HEK293T (cell line): ENCODE measurements around the gene ATP8A1.
"Not testable (repeated sequence)": the region's sequence is repeated elsewhere in the genome, so short reads cannot be mapped to it uniquely, and the experiment has no call there.

ENCODE experiments used
- CTCF ChIA-PET: fragments of 350-600 bp; formaldehyde crosslinking; extraction: SDS; loops from one replicate; lab custom pipeline; 2021; ENCODE audit warnings: antibody characterized with exemption, inconsistent platforms; lab: Yijun Ruan, JAX
- POLR2A ChIA-PET: fragments of 350-600 bp; formaldehyde crosslinking; extraction: SDS; loops from one replicate; lab custom pipeline; 2020; ENCODE audit warnings: antibody characterized with exemption, inconsistent platforms; lab: Yijun Ruan, JAX
- DNase-seq: peaks from one replicate; pipeline ENCODE4 v3.0.0; 2012; ENCODE audit warnings: mixed read lengths; ENCODE audit errors: extremely low spot score
- ARNT ChIP-seq: fragments of 450-650 bp; IDR thresholded peaks from 2 replicates; pipeline ENCODE4 v1.6.1; 2017; ENCODE audit warnings: mild to moderate bottlenecking
- BHLHE40 ChIP-seq: fragments of 450-650 bp; IDR thresholded peaks from 2 replicates; pipeline ENCODE4 v1.6.1; 2016; ENCODE audit warnings: mild to moderate bottlenecking, moderate library complexity, borderline replicate concordance
- CTBP1 ChIP-seq: fragments of 450-650 bp; IDR thresholded peaks from 2 replicates; pipeline ENCODE4 v1.6.1; 2016; ENCODE audit warnings: borderline replicate concordance
- ELF4 ChIP-seq: fragments of 450-650 bp; IDR thresholded peaks from 2 replicates; pipeline ENCODE4 v1.6.1; 2017; ENCODE audit warnings: antibody characterized with exemption
- FOXA1 ChIP-seq: fragments of 450-650 bp; IDR thresholded peaks from 2 replicates; pipeline ENCODE4 v1.6.1; 2016; ENCODE audit warnings: mild to moderate bottlenecking
- FOXK2 ChIP-seq: fragments of 450-650 bp; IDR thresholded peaks from 2 replicates; pipeline ENCODE4 v1.6.1; 2016; ENCODE audit warnings: mild to moderate bottlenecking
- FOXM1 ChIP-seq: fragments of 450-650 bp; IDR thresholded peaks from 2 replicates; pipeline ENCODE4 v1.6.1; 2017; ENCODE audit warnings: mild to moderate bottlenecking, borderline replicate concordance
- HDGF ChIP-seq: fragments of 450-650 bp; IDR thresholded peaks from 2 replicates; pipeline ENCODE4 v1.6.1; 2017; ENCODE audit warnings: antibody characterized with exemption, borderline replicate concordance
- L3MBTL2 ChIP-seq: fragments of 450-650 bp; conservative IDR thresholded peaks from 2 replicates; pipeline ENCODE4 v1.6.1; 2016; ENCODE audit warnings: mild to moderate bottlenecking
- LEF1 ChIP-seq: fragments of 450-650 bp; IDR thresholded peaks from 2 replicates; pipeline ENCODE4 v1.6.1; 2017; ENCODE audit warnings: mild to moderate bottlenecking, borderline replicate concordance
- NFRKB ChIP-seq: fragments of 450-650 bp; IDR thresholded peaks from 2 replicates; pipeline ENCODE4 v1.6.1; 2016; ENCODE audit warnings: mild to moderate bottlenecking, moderate library complexity
- SP1 ChIP-seq: fragments of 450-650 bp; IDR thresholded peaks from 2 replicates; pipeline ENCODE4 v1.6.1; 2017
- SUZ12 ChIP-seq: fragments of 450-650 bp; IDR thresholded peaks from 2 replicates; pipeline ENCODE4 v1.6.1; 2016; ENCODE audit warnings: mild to moderate bottlenecking
- TARDBP ChIP-seq: fragments of 450-650 bp; IDR thresholded peaks from 2 replicates; pipeline ENCODE4 v1.6.1; 2016
- ZNF384 ChIP-seq: fragments of 450-650 bp; IDR thresholded peaks from 2 replicates; pipeline ENCODE4 v1.6.1; 2016
- TF ChIP-seq, protein P1 (sequence below): fragments of 450-650 bp; IDR thresholded peaks from 2 replicates; pipeline ENCODE4 v1.6.1; 2016

ATP8A1 gene

DNA sequence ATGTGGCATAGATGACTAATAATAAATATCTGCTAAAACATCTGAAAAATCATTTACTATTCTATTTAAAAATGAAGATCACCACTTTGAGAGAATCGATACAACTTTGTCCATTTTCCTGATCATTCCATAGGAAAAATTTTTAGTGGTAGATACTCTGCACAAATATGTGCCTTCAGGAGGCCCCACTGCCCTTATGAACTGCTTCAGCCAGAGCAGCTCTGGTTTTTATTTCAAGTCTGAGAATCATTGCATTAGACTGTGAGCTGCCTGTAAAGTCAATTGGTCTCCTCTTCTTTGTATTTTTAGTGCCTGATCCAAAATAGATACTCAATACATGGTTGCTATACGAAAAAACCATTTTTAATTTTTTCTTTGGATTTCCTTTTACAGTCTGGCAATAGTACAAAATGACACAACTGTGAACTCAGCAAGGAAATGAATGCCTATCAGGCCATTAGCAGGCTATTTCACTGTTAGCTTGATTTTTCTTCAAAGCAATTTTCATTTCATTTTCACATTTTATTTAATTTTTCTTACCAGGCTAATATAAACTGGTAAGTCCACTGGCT, 190.5 kb downstream of the ATP8A1 start:
- TF ChIP-seq CTBP1 (no peak), LEF1 (no peak), NFRKB (no peak), FOXA1 (no peak), ZNF384 (no peak), FOXM1 (no peak), FOXK2 (no peak)
- ChIA-PET CTCF (no interaction called here), POLR2A (interaction anchor here (0.5 kb wide), 1 partner anchor 68 kb away, joined by 3 read pairs; no protein-coding TSS in a partner anchor)
- DNase-seq = no peak

DNA sequence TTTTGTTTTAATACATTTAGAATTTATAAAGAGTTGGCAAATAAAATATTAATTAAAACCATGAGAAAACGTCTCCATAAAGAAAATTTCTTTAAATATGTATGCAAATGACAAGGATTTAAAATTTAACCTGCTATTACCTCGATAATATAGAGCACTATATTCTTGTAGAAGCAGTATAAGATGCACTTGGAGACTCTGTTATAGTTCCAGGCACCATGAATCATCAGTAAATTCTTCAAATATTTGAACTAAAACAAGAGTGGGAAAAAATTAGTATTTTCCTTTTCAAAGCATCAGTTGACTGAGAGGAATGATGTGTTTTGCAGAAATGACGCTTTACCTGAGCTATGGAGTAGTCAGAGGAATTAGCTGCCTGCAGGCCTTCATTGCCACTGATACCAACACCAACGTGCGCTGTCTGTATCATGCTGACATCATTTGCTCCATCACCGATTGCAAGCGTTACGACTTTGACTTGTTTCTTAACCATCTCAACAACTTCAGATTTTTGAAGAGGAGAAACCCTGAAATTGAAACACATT, 192.3 kb downstream of the ATP8A1 start:
- DNase-seq = no peak
- TF ChIP-seq NFRKB (no peak), SP1 (no peak), SUZ12 (no peak), CTBP1 (no peak), BHLHE40 (no peak), ZNF384 (no peak), ELF4 (no peak)
- ChIA-PET POLR2A (no interaction called here), CTCF (no interaction called here)

DNA sequence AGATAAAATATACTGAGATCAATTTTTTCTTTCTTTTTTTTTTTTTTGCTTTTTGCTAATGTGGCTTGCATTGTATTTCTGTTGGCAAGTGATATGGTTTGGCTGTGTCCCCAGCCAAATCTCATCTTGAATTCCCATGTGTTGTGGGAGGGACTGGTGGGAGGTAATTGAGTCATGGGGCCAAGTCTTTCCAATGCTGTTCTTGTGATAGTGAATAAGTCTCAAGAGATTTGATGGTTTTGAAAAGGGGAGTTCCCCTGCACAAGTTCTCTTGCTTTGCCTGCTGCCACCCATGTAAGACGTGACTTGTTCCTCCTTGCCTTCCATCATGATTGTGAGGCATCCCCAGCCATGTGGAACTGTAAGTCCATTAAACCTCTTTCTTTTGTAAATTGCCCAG, 195.7 kb downstream of the ATP8A1 start:
- POLR2A ChIA-PET, CTCF ChIA-PET, DNase-seq: not testable (repeated sequence)

DNA sequence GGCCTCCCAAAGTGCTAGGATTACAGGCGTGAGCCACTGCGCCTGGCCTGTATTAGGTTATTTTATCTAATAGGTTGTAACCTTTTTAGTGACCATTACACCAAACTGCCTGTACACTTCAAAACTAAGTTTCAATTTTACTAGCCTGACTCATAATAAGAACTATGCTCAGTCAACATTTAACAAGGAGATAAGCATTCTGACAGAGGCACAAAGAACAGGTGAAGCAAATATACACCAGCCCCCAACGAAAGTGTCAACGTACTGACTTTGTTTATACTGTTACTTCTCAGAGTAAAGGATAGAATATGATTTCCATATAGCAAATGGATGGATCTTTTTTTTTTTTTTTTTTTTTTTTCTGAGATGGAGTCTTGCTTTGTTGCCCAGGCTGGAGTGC, 196.9 kb downstream of the ATP8A1 start:
- ChIA-PET CTCF (no interaction called here), POLR2A (no interaction called here)
- no peak for DNase-seq
- TF ChIP-seq ZNF384 (no peak), FOXK2 (no peak), SP1 (no peak), L3MBTL2 (no peak), ELF4 (no peak), CTBP1 (no peak), TARDBP (no peak), BHLHE40 (no peak), FOXA1 (no peak), ARNT (no peak)

DNA sequence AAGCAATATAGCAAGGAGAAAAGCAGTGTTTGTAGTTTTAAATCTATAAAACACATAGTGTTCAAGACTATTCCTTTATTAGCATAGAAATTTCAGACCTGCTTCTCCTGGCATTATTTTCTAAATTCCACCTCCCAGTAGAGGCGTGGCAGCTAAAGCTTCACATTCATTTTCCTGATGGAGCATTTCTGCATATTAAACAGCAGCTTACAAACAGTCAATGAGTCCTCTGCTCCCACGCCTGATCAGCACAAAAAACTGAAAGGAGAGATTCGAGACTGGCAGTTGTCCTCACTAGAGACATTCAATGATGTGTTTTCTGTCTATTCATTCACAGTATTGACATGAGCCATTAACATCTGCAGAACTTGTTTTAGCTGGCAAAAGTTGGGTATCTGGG, 198.2 kb downstream of the ATP8A1 start:
- POLR2A ChIA-PET = no interaction called here
- DNase-seq = no peak
- TF ChIP-seq ARNT = no peak
- TF ChIP-seq ELF4 = no peak
- TF ChIP-seq, protein P1, sequence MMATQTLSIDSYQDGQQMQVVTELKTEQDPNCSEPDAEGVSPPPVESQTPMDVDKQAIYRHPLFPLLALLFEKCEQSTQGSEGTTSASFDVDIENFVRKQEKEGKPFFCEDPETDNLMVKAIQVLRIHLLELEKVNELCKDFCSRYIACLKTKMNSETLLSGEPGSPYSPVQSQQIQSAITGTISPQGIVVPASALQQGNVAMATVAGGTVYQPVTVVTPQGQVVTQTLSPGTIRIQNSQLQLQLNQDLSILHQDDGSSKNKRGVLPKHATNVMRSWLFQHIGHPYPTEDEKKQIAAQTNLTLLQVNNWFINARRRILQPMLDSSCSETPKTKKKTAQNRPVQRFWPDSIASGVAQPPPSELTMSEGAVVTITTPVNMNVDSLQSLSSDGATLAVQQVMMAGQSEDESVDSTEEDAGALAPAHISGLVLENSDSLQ = no peak
- TF ChIP-seq FOXK2 = no peak
- no peak for TF ChIP-seq CTBP1
- TF ChIP-seq NFRKB = no peak
- no peak for TF ChIP-seq SP1
- TF ChIP-seq LEF1 = no peak
- no peak for TF ChIP-seq TARDBP
- no peak for TF ChIP-seq SUZ12
- TF ChIP-seq FOXM1 = no peak
- no peak for TF ChIP-seq BHLHE40
- no peak for TF ChIP-seq L3MBTL2
- TF ChIP-seq FOXA1 = no peak
- TF ChIP-seq HDGF = no peak
- no peak for TF ChIP-seq ZNF384
- CTCF ChIA-PET = interaction anchor here (0.7 kb wide), 1 partner anchor 100 kb away, joined by 5 read pairs; no protein-coding TSS in a partner anchor

DNA sequence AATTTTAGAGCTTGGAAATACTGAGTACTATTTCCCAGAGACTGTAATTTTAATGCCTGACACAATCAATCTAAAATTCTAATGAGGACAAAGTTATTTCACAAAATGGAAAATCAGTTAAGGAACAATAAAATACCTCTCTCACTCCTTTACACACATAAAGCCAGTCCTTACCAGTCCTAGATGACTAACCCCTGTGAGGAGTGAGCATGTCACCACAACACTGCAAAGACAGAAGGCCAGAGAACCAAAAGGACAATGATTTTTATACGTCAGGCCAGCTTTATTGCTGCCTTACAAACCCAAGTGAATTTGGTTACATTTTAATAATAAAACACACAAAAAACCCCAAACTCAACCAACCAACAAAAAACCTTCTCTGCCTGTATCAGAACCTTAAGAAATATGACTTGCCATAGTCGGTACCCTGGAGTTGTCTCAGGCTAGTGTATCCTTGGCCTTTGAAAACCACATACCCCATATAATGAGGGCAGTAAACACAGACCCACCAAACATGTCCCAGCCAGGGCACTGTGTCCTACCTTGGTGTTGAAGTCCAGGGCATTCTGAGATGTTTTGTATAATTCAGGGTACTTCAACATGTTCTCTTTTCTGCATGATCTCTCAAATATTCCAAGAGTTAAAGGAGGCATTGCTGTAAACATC, 202.0 kb downstream of the ATP8A1 start:
- CTCF ChIA-PET = no interaction called here
- no peak for DNase-seq
- TF ChIP-seq LEF1 = no peak
- TF ChIP-seq L3MBTL2 = no peak
- TF ChIP-seq NFRKB = no peak
- no peak for TF ChIP-seq ARNT
- TF ChIP-seq HDGF = no peak
- TF ChIP-seq FOXK2 = no peak
- TF ChIP-seq, protein P1 = no peak
- no peak for TF ChIP-seq ZNF384
- TF ChIP-seq FOXA1 = no peak
- TF ChIP-seq FOXM1 = no peak
- no peak for TF ChIP-seq ELF4
- POLR2A ChIA-PET = no interaction called here

DNA sequence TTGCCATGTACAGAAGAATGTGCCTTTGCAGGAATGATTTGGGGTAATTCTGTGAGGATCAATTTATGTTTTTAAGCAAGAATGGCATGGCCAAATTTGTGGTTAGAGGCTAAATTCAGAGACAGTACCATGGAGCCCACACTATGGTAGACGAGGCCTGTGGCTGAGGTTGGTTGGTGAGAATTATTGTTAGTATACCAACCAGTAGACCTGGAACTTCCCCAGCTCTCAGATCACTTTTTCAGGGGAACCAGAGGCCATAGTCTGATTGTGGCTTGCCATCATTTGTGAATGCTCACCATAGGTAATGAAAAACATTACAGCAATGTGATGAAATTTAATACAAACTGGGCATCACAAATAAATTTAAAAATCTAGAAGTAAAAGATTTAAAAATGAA, 203.3 kb downstream of the ATP8A1 start:
- ChIA-PET POLR2A (no interaction called here), CTCF (no interaction called here)
- TF ChIP-seq NFRKB (no peak), L3MBTL2 (no peak)
- no peak for DNase-seq
